ENCODE data around the gene ADARB1.

ADARB1 gene

DNA sequence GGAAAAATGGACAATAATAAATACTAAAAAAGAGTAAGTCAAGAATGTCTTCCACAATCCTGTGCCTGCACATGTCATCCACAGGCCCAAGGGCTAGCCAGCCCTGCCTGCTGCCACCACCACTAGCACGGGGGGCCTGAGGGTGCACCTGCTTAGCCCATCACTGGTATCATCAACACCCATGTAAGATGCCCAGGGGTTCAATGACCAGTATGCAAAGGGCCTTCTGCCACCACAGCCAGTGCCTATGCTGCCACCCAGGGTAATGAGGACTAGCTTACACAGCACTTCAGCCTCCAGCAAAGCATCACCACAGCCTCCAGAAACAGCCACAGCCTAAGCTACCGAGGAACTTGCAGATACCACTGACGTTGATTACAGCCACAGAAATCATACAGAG lies 167.0 kb downstream of the ADARB1 start:
- no peak for DNase-seq

DNA sequence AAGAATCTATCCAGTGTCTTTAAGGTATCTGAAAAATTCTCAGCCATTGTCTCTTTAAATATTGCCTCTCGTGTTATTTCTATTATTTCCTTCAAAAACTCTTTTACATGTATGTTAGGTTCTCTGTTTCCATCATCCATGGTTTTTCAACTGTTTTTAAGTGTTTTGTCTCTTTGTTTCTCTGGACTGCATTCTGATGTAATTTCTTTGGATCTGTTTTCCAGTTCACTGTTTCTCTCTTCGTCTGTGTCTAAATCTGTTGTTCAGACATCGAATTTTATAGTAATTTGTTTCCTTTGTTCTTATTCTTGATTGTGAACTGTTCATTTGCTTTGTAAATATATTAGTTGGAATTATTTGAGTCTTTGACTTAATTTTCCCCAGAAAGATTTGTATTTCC lies 169.2 kb downstream of the ADARB1 start:
- no peak for DNase-seq

DNA sequence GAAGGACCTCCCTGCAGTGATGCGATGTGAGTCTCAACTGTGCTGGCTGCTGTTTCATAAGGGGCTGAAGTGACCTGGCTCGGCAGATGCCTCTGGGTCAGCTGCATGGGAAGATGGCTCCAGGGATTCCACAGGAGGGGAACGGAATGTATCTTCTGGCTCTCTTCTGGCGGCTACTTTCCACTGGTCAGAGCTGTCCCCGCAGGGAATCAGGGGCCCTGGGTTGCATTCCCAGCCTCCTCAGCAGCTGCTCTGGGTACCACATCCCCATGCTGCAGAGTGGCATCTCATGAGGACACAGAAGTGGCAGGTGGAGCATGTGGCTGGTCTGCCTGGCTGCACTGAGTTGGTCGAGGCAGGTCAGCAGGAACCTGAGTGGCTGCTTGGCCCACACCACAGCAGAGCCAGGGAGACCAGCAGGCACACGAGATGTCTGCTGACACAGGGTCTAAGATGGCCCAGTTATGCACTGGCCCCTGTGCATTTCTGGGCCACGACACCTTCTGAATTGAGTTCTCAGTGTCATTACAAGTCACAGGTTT lies 170.5 kb downstream of the ADARB1 start:
- DNase-seq, result no peak

DNA sequence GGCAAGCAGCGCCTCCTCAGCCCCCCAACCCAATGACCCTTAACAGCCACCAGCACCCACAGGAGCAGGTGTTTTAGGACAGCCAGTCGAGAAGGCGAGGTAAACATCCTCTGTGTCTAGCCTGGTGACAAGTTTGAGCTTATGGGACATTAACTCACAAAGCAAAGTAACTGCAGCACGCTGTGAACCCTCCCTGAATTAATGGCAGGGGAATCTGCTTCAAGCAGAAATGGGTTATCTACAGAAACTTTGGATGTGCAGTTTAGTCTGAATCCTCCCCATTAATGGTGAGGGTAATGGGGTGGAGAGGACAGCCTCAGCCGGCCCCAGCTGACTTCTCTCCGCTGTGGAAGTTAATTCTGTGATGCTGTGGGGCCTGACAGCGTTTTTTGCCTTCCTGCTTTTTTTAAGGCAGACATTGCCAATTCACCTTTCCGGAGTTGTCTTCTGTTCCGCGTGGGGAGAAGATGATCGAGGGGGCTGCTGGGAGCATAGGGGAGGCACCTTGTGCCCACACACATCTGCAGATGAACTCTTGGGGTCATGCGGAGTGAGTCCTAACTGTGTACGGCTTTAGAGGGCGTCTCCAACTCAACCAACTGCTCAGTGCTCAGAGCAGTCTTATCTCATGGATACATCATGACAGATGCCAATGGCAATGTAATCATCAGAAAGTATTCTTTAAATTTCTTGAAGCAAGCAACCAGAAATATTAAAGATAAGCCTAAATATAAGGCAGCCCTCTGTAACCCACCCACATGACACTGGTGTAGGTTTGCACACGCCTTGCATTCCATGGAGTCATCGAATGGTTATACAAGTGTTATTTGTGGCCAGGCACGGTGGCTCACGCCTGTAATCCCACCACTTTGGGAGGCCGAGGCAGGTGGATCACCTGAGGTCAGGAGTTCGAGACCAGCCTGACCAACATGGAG lies 172.3 kb downstream of the ADARB1 start:
- no peak for DNase-seq

DNA sequence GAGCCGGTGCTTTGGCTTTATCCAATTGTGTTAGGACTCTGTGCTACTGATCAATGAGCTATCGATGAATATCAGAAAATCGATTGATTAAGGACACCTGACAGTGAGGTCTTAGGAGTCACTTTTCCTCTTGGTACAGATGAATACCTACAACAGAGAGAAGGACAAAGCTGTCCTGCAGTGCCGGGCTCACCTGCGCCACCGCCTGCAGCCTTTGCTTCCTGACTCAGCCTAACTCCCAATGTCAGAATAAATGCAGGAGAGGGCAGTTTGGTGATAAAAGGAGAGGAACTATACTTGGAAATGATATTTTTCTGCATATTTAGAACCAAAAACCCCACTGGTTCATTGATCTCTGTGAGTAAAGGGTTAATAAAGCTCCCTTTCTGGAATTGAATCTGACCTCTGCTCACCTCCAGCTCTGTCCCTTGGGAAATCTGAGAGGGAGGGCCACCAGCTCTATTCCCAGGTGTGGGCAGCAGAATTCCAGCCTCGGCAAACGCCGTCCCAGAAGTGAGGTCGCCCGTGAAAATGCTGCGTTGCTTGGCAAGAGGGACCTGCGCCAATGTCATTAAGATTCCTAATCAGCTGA lies 174.0 kb downstream of the ADARB1 start:
- DNase-seq, result no peak

DNA sequence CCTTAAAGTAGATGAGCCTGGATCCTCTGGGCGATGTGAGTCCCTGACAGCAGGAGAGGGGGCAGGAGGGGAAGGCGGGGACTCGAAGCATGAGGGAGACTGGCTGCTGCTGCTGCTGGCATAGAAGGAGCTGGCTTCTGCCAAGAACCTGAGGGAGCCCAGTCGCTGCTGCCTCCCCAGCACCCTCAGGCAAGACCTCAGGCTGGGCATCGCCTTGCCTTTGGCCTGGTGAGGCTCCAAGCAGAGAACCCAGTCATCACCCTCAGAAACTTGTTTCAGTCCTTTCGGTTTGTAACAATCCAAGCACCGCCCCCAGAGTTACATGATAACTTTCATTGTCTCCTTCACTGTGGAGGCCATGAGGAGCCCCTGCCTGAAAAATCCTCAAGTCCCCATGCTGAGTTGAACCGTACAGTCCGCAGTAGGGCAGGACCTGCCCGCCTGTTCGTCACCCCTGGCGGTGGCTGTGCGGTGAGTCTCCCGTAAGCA lies 174.6 kb downstream of the ADARB1 start:
- no peak for DNase-seq

DNA sequence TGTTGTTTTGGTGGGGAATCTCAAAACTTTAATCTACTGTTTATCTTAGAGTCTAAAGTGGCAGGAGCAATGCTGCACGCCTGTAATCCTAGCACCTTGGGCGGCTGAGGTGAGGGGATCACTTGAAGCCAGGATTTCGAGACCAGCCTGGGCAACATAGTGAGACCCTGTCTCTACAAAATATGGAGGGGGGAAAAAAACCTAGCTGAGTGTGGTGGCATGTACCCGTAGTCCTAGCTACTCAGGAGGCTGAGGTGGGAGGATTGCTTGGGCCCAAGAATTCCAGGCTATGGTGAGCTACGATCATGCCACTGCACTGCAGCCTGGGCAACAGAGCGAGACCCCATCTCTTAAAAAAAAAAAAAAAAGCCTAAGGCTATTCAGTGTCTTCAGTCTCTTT lies 175.2 kb downstream of the ADARB1 start:
- DNase-seq, result no peak

DNA sequence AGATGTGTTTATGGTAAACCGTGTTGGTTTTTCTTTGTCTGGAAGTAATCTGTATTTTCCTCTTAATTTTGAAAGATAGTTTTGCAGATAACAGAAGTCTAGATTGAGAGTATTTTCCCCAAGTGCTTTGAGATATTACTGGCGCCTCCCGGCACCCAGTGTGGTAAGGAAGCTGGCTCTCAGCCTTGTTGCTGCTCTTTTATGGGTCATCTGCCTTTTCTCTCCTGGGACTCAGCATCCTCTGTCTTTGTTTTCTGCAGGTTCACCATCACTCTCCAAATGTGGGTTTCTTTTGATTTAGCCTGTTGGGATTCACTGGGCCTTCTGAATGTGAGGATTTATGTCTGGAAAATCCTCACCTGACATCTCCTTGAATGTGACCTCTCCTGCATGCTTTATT lies 175.9 kb downstream of the ADARB1 start:
- DNase-seq, result no peak

DNA sequence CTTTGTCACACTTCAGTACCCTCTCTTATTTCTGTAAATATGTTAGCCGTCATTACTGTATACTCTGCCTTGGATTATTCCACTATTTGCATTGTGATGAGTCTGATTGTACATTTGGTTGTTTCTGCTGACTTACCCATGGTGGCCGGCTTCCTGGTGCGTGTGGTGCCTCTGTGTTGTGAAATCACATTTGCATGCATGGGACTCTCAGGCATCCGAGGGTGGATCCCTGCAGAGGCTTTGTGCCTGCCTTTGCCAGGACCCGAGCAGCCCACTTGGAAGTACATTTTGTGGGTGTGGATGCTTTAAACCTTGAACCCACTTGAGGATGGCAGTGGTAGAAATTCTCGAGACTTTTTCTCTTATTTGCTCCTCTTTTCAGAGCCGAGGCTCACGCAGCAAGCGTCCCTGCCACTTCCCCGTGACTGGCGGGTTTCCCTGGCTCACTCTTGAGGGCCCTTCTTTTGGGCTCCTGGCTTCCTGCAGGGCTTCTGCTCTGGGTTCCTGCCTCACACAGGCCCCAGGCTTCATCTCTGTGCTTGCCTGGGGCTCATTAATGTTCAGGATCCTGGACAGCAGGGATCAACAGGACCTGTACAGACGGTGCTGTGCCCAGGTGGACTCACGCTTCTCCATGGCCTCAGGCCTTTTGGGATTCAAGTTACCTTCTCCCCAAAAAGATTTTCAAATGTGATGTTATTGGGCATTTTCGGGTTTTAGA lies 176.7 kb downstream of the ADARB1 start:
- no peak for DNase-seq

DNA sequence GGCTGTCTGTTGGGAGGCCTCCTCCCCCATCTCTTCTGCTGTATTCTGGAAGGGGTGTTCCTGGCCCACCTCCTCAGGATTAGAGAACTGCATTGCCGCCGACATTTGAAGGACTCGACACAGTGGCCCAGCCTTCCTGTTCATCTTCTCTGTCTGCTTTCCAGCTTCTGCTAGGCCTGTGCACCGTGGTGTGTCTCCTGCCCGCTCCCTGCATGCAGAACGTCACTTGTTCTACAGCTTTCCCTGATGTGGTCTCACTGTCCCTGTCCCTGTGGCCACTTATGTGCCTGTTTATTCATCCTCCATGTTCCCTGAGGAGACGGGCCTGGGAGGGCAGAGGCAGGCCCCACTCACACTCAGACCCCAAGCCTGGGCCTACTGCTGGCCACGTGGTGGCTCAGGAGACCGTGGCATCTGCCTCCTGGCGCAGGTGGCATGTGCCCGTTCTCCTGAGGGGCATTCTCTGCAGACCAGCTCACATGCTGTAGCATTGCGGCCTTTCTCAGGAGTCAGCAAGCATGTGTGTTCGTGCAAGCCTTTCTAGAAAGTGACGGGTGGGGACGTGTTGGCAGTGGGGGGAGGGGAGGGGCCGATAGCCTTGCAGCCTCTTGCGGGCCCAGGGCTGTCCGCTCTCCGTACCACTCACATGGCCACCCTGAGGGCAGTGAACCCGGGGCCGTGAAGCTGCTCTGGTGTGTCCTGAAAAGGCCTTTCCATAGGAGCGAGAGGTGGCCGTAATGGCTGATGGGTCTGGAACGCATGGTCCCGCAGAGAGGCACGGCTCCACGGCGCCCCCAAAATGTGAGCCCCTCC lies 177.5 kb downstream of the ADARB1 start:
- DNase-seq, result no peak

DNA sequence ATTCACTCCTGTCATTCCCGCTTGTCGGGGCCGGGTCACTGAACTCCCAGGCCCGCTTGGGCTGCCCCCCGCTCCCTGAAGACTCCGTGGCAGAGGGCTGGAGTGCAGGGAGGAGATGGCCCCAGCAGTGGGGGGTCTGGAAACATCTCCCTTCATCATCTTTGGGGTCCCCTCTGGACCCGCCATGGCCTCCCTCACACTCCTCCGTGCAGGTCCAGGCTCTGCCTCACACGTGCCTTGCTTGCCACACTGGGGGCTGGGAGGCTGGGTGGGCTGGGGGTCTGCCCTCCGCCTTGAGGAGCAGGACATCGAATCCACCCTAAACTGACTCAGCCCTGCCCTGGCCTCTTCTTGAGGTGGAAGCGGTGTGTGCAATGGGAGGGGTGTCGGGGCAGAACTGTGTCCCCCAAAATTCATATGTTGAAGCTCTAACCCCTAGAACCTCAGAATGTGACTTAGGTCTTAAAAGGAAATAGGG lies 178.1 kb downstream of the ADARB1 start:
- DNase-seq, result no peak

DNA sequence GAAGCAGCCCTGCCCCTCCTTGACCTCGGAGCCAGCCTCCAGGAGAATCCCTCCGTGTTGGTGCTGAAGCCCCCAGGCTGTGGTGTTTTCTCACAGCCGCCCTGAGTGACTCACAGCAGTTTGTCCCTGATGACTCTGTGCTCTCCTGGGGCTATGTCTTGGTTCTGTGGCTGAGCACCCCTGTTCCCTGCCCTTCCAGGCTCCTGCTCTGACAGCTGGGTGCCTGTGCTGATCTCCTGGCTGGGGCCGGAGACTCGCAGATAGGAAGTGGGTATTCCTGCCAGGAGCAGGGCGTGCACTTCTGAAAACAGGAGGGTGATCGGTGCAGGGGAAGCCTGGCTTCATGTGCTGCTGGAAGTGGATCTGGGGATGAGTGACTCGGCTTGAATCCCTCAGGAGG lies 178.8 kb downstream of the ADARB1 start:
- DNase-seq, result no peak

DNA sequence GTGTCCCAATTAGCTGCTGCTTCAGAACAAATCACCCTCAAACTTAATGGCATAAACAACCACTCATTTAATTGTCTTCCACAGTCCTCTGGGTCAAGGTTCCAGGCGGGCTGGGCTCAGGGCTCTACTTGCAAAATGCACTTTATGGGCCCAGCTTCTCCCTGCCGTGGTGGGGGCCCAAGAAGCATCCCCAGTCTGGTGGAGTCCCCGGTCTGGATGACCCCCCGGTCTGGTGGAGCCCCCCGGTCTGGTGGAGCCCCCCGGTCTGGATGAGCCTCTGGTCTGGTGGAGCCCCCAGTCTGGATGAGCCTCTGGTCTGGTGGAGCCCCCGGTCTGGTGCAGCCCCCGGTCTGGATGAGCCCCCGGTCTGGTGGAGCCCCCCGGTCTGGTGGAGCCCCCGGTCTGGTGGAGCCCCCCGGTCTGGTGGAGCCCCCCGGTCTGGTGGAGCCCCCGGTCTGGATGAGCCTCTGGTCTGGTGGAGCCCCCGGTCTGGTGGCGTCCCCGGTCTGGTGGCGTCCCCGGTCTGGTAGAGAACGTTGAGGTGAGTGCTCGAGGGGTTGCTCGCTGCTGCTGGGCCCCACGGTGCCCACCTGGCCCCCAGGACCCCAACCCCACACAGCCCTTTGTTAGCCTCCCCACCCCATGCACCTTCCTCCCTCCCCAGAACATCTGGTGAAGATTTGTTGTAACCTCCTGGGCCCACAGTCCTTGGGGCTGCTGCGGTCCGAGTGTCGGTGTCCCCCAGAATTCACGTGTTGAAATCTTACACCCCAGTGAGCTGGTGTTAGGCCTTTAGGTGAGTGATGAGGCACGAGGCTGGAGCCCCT lies 179.5 kb downstream of the ADARB1 start:
- DNase-seq, result no peak

DNA sequence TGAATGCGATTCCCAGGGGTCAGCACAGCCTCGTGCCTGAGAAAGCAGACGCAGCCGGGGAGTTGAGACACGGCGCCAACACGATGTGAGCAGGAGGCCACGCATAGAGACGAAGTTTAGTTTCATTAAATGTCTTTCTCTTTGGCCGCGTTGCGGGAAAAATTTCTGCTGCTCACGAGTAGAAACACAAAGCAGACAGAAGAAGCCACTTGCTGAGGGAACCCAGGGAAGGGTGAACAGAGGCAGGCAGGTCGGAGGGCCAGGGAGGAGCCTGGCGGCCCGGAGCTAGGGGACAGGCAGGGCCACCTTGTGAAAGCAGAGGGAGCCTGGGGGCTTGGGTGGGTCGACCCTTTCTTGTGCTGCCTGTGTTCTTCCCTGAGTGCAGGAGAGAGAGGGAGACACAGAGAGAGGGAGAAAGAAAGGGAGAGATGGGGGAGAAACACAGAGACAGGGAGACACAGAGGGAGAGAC lies 180.1 kb downstream of the ADARB1 start:
- DNase-seq, result no peak

DNA sequence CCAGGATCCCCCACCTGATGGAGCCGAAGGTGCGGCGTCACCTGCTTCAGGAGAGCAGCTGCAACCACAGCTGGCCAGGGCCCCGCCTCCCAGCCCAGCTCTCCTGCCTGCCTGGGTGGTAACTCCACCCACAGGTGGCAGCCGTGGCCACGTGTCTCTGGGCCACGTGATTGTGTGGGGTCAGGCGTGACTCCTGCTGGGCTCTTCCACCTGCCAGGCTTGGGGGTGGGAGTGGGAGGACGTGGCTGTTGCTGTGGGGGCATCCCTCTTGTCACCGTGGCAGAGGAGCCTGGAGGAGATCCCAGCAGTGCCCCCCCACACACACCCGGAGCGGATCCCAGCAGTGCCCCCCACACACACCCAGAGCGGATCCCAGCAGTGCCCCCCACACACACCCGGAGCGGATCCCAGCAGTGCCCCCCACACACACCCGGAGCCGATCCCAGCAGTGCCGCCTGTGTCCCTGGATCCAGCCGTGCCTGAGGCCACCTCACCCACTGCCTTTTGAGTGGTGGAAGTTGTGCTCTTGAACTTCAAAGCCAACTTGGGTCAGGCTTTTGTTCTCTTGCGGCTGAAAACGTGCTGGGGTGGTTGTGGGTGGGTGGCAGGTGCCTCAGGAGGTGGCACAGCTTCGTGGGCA lies 181.1 kb downstream of the ADARB1 start:
- DNase-seq, result no peak

DNA sequence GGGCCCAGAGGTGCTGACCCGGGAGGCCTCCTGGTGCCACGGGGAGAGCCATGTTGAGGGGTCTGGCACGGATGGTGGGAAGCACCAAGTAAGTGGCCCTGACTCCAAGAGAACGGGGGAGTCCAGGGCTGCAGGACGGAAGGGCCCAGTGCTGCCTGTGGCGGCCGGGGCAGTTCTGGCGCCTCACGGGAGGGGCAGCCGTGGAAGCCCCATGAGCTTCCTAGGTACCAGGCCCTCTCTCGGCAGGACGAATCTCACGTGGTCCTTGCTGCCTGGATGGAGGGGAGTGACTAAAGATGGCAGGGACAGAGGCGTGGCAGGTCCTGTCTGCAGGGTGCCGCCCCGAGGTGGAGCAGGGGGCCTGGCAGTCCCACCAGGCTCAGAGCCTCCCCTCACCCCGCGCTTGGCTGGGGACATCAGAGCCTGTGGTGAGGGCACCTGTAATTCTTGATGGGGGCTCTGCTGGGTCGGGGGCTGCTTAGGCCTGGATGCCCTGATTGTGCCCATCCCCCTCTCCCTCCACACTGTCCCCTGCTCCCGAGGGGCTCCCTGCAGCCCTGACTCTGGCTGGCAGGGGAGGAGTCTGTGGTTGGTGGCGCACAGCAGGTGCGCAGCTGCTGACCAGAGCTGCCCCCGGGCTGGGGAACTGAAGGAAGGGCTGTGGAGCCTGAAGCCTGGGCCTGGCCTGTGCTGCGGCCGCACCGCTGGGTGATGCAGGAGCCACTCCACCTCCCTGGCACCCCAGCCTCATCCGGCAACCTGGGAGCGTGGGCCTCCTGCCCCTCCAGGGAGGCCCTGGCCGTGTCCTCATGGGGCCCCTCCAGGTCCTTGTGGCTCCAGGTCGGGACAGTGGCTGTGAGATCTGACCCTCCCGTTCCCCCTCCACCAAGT lies 181.9 kb downstream of the ADARB1 start:
- no peak for DNase-seq

DNA sequence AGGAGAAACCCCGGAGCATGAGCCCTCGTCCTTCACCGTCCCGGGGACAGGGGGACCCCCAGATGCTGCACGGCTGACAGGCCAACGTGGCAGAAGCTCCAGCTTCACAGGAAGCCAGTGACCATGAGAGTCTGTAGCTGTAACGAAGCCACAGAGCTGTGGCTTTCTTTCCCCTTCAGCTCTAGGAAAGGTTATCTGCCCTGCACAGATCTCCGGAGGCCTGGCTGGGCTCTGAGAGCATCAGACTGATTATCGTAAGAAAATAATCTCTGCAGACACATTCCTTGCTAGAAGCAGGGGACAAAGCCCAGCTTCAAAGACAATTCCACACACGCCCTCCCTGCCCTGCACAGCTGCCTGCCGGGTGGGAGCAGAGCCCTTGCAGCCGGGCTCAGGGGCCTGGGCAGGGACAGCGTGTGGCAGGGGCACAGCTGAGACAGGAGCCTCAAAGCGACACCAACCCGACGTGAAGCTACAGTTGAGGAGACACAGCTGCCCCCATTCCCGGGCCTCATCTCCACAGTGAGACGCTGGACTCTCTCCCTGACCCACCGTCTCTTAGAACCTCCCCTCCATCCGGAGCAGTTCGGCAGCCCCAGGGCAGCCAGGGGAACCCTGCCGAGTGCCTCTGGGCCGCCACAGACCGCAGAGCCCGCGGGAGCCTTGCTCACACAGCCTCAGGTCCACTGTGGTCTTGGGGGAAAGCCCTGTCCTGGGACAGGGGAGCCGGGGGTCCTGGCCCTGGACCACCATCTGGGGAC lies 182.7 kb downstream of the ADARB1 start:
- DNase-seq, result no peak

DNA sequence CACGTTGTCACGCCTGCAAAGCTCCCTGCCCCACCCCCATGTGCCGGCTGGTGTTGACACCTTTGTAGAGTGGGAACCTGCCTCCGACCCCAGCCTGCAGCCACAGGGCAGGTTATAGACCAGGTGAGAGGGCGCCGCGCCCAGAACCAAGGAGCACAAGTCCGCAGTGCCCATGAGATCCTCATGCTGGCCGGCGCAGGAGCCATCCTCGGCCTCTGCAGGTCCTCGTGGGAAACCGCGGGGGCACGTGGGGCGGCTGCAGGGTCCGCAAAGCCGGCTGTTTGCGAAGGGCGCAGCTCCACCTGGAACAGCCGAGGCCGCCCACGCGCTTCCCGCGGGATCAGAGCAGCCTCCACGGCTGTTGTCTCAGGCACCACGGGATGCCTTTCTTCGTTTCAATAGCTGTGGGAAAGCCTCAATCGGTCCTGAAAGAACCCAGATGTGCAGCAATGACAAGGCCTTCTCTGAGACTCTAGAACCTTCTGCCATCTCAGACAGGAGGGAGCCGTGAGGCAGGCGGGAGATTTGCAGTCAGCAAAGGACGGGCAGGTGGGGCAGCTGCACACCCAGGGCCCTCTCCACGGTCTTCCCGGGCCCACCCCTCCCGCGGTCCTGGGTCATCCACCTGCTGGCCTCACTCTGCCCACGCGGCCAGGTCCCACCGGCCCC lies 183.4 kb downstream of the ADARB1 start:
- no peak for DNase-seq

All from AML-193 (cell line).